HL-60/S4 treated with phorbol 12-myristate 13-acetate at 8.2 ng/mL for 4 days and 3 days (cell line): ENCODE measurements around the gene INA.

ENCODE experiments used
- in situ Hi-C: fragments of 300-500 bp; cut with MboI; formaldehyde crosslinking; loops from 2 replicates; pipeline ENCODE4 v1.15.0; 2022; ENCODE audit warnings: low sequenced_read_pairs

INA gene

GRCh38 chr10:103265717-103266329 lies 11.1 kb upstream of the INA start:
- in situ Hi-C loops = no loop called here

GRCh38 chr10:103273041-103273441 lies 3.9 kb upstream of the INA start:
- in situ Hi-C loops = no loop called here

GRCh38 chr10:103276251-103276895 lies 565 bp upstream of the INA start:
- in situ Hi-C loops = no loop called here

GRCh38 chr10:103277713-103278536 lies 987 bp downstream of the INA start:
- in situ Hi-C loops = no loop called here

- in situ Hi-C loops = no loop called here
Measured at GRCh38 chr10:103278537-103278823, 1.5 kb downstream of the INA start.

- in situ Hi-C loops = no loop called here
Measured at GRCh38 chr10:103278862-103279298, 1.9 kb downstream of the INA start.

GRCh38 chr10:103280031-103280430 lies 3.1 kb downstream of the INA start:
- in situ Hi-C loops = no loop called here

GRCh38 chr10:103280506-103280905 lies 3.6 kb downstream of the INA start:
- in situ Hi-C loops = no loop called here

- in situ Hi-C loops = no loop called here
Measured at GRCh38 chr10:103281753-103282152, 4.8 kb downstream of the INA start.

- in situ Hi-C loops = no loop called here
Measured at GRCh38 chr10:103282961-103283360, 6.0 kb downstream of the INA start.

GRCh38 chr10:103284170-103284569 lies 7.2 kb downstream of the INA start:
- in situ Hi-C loops = no loop called here

- in situ Hi-C loops = no loop called here
Measured at GRCh38 chr10:103287992-103288391, 11.1 kb downstream of the INA start.

- in situ Hi-C loops = no loop called here
Measured at GRCh38 chr10:103291588-103291987, 14.7 kb downstream of the INA start.

- in situ Hi-C loops = no loop called here
Measured at GRCh38 chr10:103295374-103296015, 18.6 kb downstream of the INA start.

- in situ Hi-C loops = no loop called here
Measured at GRCh38 chr10:103307594-103307993, 30.7 kb downstream of the INA start.

GRCh38 chr10:103310197-103310596 lies 33.3 kb downstream of the INA start:
- in situ Hi-C loops = no loop called here

GRCh38 chr10:103316087-103316486 lies 39.1 kb downstream of the INA start:
- in situ Hi-C loops = no loop called here

- in situ Hi-C loops = no loop called here
Measured at GRCh38 chr10:103327906-103328305, 51.0 kb downstream of the INA start.

- in situ Hi-C loops = no loop called here
Measured at GRCh38 chr10:103333934-103334520, 57.1 kb downstream of the INA start.

GRCh38 chr10:103334567-103334966 lies 57.6 kb downstream of the INA start:
- in situ Hi-C loops = no loop called here

- in situ Hi-C loops = no loop called here
Measured at GRCh38 chr10:103336370-103336769, 59.4 kb downstream of the INA start.
